Right lobe of liver (tissue), 6 donors: Measurements from ENCODE around the gene RICTOR. TPM values are rescaled to one million over a fixed set of nuclear protein-coding genes. Genes with fewer than 3 reads are reported as not detected.
A peak's percentile ranks its signal among the peaks of the same experiment; 100 is the strongest.

ENCODE experiments used
- ATAC-seq, 4 donors: fragments of 200-7000 bp; cut with Tn5 transposase; one replicate each; pipeline ENCODE4 v1.9.1; 2020; ENCODE audit warnings: mild to moderate bottlenecking in 4 of 4, moderate library complexity in 4 of 4
- DNase-seq, 3 donors: peaks; one replicate each; pipeline ENCODE4 v3.0.0-alpha.2; 2020
- H3K27ac ChIP-seq, 3 donors: fragments of 200-600 bp; one replicate each; pipeline ENCODE4 v1.8.0; 2022
- H3K27me3 ChIP-seq, 2 donors: fragments of 200-600 bp; one replicate each; pipeline ENCODE4 v1.8.0; 2022
- H3K36me3 ChIP-seq, 4 donors: fragments of 200-600 bp; sonication (generic) in 1 of 4; one replicate each; pipeline versions ENCODE4 v1.5.1 to v1.8.0; 2017 to 2022; ENCODE audit warnings: control low read depth in 1 of 4
- H3K4me1 ChIP-seq, 4 donors: fragments of 200-600 bp; sonication (generic) in 1 of 4; one replicate each; pipeline versions ENCODE4 v1.5.1 to v1.8.0; 2017 to 2022; ENCODE audit warnings: control low read depth in 1 of 4
- H3K4me3 ChIP-seq, 3 donors: fragments of 200-600 bp; one replicate each; pipeline ENCODE4 v1.8.0; 2022
- H3K9me3 ChIP-seq, 4 donors: fragments of 200-600 bp; sonication (generic) in 1 of 4; one replicate each; pipeline versions ENCODE4 v1.5.1 to v1.8.0; 2017 to 2022; ENCODE audit warnings: control low read depth in 1 of 4
- POLR2A ChIP-seq: fragments of 450-650 bp; IDR thresholded peaks from one replicate; pipeline ENCODE4 v1.6.1; 2017; ENCODE audit warnings: antibody characterized with exemption, mild to moderate bottlenecking
- whole genome bisulfite sequencing: methylation state at CpG from one replicate; pipeline ENCODE4 v1.1.6; 2018; ENCODE audit warnings: low coverage, low lambda C conversion rate; ENCODE audit not compliant: insufficient coverage; ENCODE audit errors: missing lambda C conversion rate; 5-methylcytosine and 5-hydroxymethylcytosine counted together
- intact Hi-C, 2 donors: fragments of 100-400 bp; cut with DNase I; formaldehyde crosslinking; loops; one replicate each; pipeline versions ENCODE4 v1.11.2 to v1.14.1; 2022
- total RNA-seq, 6 experiments: library from RNA; depleted of rRNA in 2 of 6; stranded (reverse); fragments of >200 nt in 2 of 6; fragmentation: NEBNext Ultra II Directional in 3 of 6; extraction: Animal tissue kit (Norgen Biotek cat#: 25700) in 3 of 6; gene quantifications; one replicate each; pipeline versions ENCODE4 v1.1.0 to v1.2.4, GENCODE V29; 2016 to 2023
- TF ChIP-seq, protein P1 (sequence below), 4 donors: fragments of 200-600 bp in 3 of 4; fragments of 450-650 bp in 1 of 4; IDR thresholded peaks; one replicate each; pipeline versions ENCODE4 v1.5.1 to v1.8.0; 2016 to 2022; ENCODE audit warnings: antibody characterized with exemption in 4 of 4, mild to moderate bottlenecking in 2 of 4
- donor health status: DM: no; HTN: yes; CAD: no.
- donor health status: DM: no; HTN: no; CAD: no.
- donor health status: DM: no; HTN: no; CAD: no.
- donor health status: DM: no; HTN: yes; CAD: no.
- donor health status: DM: no; HTN: yes; CAD: no.

RICTOR gene
- total RNA-seq, 6 experiments from 2014 or later = 9.8 to 19.2 (median 14.6) TPM

DNA sequence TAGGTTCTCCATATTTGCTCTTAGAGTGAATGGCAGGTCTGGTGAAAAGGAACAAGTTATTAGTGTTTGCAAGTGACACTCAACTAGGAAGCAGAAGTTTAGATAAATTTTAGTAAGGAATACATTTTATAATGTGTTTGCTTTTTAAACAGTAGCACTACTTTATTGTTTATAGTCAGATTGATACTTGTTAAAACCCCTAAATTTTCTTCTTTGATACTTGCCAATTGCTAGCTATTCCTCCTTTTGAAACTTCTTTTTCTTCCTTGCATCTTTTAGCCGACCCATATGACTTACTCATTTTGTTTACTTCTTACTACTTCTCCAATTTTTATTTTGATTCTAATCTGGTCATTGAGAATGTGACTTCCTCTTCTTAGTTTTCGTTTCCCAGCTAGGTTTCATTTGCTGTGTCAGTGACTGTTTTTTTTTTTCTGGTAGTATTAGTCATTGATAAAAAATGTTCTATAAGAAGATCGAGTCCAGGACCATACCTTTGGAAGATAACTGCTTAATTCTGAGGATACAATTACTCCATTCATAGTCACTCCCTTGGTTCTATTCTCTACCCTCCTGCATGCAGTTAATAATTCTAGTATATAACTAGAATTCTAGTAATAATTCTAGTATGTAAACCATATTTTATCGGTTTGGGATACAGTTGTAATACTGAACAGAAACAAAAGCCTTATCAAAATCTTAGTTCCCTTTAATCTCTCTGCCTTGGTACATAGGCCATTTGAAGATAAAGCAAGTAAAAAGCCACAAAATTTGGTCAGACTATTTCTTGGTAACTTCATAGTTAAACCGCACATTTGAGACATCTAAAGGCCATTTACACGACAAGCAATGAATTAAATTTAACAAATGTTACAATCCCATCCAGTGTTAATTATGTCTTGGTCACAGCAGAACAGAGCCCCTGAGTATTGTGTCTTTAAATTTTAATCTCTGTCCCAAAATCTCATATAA lies 2.8 kb upstream of the RICTOR start:
- ATAC-seq (no peak), DNase-seq (no peak)
- TF ChIP-seq POLR2A = no peak
- TF ChIP-seq, protein P1, sequence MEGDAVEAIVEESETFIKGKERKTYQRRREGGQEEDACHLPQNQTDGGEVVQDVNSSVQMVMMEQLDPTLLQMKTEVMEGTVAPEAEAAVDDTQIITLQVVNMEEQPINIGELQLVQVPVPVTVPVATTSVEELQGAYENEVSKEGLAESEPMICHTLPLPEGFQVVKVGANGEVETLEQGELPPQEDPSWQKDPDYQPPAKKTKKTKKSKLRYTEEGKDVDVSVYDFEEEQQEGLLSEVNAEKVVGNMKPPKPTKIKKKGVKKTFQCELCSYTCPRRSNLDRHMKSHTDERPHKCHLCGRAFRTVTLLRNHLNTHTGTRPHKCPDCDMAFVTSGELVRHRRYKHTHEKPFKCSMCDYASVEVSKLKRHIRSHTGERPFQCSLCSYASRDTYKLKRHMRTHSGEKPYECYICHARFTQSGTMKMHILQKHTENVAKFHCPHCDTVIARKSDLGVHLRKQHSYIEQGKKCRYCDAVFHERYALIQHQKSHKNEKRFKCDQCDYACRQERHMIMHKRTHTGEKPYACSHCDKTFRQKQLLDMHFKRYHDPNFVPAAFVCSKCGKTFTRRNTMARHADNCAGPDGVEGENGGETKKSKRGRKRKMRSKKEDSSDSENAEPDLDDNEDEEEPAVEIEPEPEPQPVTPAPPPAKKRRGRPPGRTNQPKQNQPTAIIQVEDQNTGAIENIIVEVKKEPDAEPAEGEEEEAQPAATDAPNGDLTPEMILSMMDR (IDR thresholded peaks at IDR 0.05) = no peak
- intact Hi-C loops = loop anchor here in 1 of 2 donors (10.0 kb wide), 1 partner anchor 82 kb away; no protein-coding TSS in a partner anchor
- Histone ChIP-seq H3K4me3 (no peak overlapping the region), H3K4me1 (peaks cover 0 to 16% (median 0%) of the 10 kb centered on the region in 4 donors), H3K36me3 (no peaks in the 10 kb centered on the region), H3K27ac (no peak overlapping the region), H3K27me3 (no peaks in the 10 kb centered on the region), H3K9me3 (no peaks in the 10 kb centered on the region)
- 35% methylated on average over 6 of the region's 6 CpGs for WGBS

DNA sequence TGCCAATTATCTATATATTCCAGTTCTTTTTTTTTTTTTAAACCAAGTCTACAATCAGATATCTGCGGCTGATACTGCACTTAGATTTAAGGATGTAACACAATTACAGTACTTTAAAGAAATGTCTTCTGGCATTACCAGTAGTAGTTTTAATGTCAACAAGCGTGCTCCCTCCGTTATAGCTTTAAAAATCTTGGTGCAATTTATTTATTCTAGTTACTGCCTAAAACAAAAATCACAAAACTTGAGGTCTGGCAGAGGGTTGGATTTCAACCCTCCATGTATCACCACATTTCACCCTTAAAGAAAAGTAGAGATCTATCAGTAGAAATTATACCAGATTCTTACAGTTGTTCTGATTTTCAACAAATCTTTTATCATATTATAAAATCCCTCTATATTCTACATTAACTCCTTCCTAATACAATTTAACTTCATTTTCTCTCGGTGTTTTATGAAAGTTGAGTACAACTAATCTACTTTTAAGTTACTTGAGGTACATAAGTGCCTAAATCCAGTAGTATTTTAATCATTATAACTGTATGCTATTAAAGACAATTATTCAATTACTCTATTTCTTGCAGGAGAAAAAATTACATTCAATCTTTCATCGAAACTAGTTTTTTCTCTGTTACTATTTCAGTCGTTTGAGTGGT lies 2.0 kb upstream of the RICTOR start:
- TF ChIP-seq POLR2A = no peak
- TF ChIP-seq, protein P1 (IDR thresholded peaks at IDR 0.05) = no peak
- DNase-seq (no peak), ATAC-seq (no peak)
- WGBS = 85% methylated on average over 6 of the region's 6 CpGs
- H3K27me3 ChIP-seq = no peaks in the 10 kb centered on the region
- H3K36me3 ChIP-seq = no peaks in the 10 kb centered on the region
- no peak overlapping the region for H3K4me3 ChIP-seq
- H3K9me3 ChIP-seq = no peaks in the 10 kb centered on the region
- H3K27ac ChIP-seq = no peak overlapping the region
- intact Hi-C loops = loop anchor here in 1 of 2 donors (10.0 kb wide), 1 partner anchor 81 kb away; no protein-coding TSS in a partner anchor
- peaks cover 0 to 24% (median 0%) of the 10 kb centered on the region in 4 donors for H3K4me1 ChIP-seq

DNA sequence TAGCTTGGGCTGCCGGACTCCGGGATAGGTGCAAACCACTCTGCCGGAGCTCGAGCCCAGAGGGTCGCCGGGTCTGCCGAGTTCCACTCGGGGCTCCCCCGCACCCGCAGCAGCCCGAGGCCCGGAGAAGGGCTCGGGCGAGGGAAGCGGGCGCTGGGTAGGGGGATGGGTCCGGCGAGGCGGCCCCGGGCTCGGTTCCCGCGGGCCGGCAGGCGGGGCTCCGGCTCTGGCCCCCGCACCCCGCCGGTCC lies 507 bp downstream of the RICTOR start:
- H3K4me1 ChIP-seq = peaks cover 0 to 22% (median 0%) of the 10 kb centered on the region in 4 donors
- DNase-seq = peak in 2 of 3 donors; percentile 54 to 75

More for the DNA sequence above, 507 bp downstream of the RICTOR start:
- ATAC-seq = peak; percentile 40 to 75 (median 62)
- 0% methylated on average over 5 of the region's 29 CpGs for WGBS
- Histone ChIP-seq H3K9me3 (no peaks in the 10 kb centered on the region), H3K27ac (peak overlapping the region; percentile 97 to 99 (median 98)), H3K36me3 (no peaks in the 10 kb centered on the region), H3K27me3 (no peaks in the 10 kb centered on the region), H3K4me3 (peak overlapping the region; percentile 72 to 83 (median 75))
- TF ChIP-seq, protein P1 (IDR thresholded peaks at IDR 0.05) = no peak
- no peak for TF ChIP-seq POLR2A
- intact Hi-C loops = loop anchor here in 1 of 2 donors (10.0 kb wide), 1 partner anchor 79 kb away; no protein-coding TSS in a partner anchor
